Measurements from ENCODE around the gene ATP4A. TPM values are rescaled to one million over a fixed set of nuclear protein-coding genes. Genes with fewer than 3 reads are reported as not detected.

The ATP4A gene
- total RNA-seq, 2 donors from 2014 or later, result not detected

GRCh38 chr19:35552534-35553384 is 10.7 kb downstream of the ATP4A start:
- DNase-seq (ENCODE audit: low spot score), result no peak
- intact Hi-C loops (cut with DNase I), result no loop called here

DNA sequence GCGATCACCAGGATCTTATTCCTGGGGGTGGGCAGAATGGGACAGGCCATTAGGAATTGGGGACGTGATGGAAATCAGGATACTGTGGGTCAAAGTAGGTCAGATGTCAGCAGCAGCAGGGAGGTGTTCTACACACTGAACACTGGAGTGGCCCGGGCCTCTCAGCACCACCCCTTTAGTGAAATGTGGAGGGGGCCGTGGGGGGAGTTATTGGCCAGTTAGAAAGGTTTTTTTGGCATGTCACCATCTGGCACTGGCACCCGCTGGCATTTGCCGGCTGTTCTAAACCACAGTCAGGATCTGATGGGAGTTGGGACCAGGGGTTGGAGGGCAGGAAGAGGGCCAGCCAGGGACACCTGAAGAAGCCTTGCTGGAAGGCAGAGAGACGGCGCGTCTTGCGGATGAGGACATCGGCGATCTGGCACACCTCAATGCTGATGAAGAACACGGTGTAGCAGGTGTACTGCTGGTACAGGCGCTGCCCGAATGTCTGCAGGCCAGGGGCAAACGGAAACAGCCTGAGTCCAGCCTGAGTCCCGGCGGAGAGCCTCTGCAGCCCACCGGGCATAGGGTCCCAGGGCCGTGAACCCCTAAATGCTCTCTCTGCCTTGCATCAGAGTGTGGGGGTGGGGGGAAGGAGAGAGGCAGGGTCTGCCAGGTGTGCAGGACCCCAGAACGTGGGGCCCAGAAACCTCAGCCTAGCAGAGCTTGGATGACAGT is 12.2 kb downstream of the ATP4A start:
- DNase-seq (ENCODE audit: low spot score), result no peak
- intact Hi-C loops (cut with DNase I), result no loop called here

- DNase-seq (ENCODE audit: low spot score), result no peak
- intact Hi-C loops (cut with DNase I), result no loop called here
Measured at GRCh38 chr19:35549879-35550523, 13.5 kb downstream of the ATP4A start.

- intact Hi-C loops (cut with DNase I), result no loop called here
- no peak for DNase-seq (ENCODE audit: low spot score)
Measured at GRCh38 chr19:35549174-35549788, 14.2 kb downstream of the ATP4A start.

GRCh38 chr19:35546532-35546931 is 16.9 kb downstream of the ATP4A start:
- DNase-seq (ENCODE audit: low spot score), result no peak
- intact Hi-C loops (cut with DNase I), result no loop called here

- intact Hi-C loops (cut with DNase I), result no loop called here
- DNase-seq (ENCODE audit: low spot score), result no peak
Measured at GRCh38 chr19:35545855-35546381, 17.5 kb downstream of the ATP4A start.

- intact Hi-C loops (cut with DNase I), result no loop called here
- DNase-seq (ENCODE audit: low spot score), result peak; percentile 98
Measured at GRCh38 chr19:35545001-35545854, 18.2 kb downstream of the ATP4A start, which contains the start of gene TMEM147. TSS of gene TMEM147 (plus strand) at chr19:35545626. CDS start at chr19:35545740, 114 bp downstream.

GRCh38 chr19:35544110-35544802 is 19.2 kb downstream of the ATP4A start:
- no peak for DNase-seq (ENCODE audit: low spot score)
- intact Hi-C loops (cut with DNase I), result no loop called here

DNA sequence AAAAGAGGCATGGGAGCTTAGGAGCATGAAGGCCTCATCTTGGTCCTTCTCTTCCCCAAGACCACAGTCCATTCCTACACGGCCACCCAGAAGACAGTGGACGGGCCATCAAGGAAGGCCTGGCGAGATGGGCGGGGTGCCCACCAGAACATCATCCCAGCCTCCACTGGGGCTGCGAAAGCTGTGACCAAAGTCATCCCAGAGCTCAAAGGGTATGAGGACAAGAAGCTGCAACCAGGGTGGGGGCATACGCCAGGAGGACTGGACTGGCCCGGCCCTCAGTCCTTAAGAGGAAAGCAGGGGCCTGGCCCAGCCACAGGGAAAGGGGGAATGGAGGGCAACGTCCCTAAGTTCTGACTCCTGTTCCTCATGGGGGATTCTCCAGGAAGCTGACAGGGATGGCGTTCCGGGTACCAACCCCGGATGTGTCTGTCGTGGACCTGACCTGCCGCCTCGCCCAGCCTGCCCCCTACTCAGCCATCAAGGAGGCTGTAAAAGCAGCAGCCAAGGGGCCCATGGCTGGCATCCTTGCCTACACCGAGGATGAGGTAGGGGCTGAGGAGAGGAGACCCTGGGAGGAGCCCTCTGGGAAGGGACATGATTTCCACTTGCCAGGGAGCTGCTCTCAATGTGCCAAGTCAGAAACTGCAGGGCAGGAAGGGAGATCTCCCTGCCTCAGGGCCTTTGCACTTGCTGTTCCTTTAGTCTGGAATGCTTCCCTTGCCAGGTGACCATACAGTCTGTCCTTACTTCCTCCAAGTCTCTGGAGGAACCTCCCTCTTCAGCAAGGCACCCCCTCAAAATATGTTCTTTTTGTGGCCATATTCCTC is 20.0 kb downstream of the ATP4A start:
- DNase-seq (ENCODE audit: low spot score), result no peak
- intact Hi-C loops (cut with DNase I), result no loop called here

DNA sequence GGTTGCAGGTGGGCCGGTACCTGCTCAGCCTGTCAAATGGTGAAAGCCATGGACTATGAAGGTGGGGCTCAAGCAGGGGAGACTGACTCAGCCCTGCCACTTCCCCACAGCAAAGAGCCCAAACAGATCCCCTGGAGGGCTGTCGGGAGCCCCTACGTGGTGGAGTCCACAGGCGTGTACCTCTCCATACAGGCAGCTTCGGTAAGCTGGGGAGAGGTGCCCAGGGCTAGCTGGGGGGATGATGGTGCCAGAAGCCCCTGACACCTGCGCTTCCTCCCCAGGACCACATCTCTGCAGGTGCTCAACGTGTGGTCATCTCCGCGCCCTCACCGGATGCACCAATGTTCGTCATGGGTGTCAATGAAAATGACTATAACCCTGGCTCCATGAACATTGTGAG is 21.2 kb downstream of the ATP4A start:
- intact Hi-C loops (cut with DNase I), result no loop called here
- no peak for DNase-seq (ENCODE audit: low spot score)

DNA sequence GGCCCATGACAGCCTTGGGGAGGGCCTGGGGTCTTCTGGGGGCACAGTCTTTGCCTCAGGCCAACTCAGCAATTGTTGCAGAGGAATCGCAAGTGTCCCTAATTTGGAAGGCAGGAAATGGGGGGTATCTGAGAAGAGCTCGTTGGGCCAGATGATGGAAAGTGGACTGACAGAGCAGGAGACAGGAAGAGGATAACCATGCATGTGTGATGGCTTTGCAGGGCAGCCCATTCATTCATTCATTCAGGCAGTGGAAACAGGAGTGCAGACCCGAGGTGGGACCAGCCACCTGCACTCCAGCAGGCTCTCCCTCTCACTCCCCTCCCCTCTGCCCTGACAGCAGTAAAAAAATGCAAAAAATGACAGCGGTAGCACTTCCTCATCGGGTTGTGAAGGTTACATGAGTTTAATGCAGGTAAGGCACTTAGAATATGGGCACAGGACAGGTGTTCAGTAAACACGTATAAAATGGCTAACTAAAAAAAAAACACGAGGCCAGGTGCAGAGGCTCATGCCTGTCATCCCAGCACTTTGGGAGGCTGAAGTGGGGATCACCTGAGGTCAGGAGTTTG is 23.0 kb downstream of the ATP4A start:
- DNase-seq (ENCODE audit: low spot score), result no peak
- intact Hi-C loops (cut with DNase I), result no loop called here

GRCh38 chr19:35539850-35540249 is 23.6 kb downstream of the ATP4A start:
- intact Hi-C loops (cut with DNase I), result no loop called here
- DNase-seq (ENCODE audit: low spot score), result no peak

GRCh38 chr19:35539314-35539713 is 24.1 kb downstream of the ATP4A start:
- intact Hi-C loops (cut with DNase I), result no loop called here
- DNase-seq (ENCODE audit: low spot score), result no peak

- no peak for DNase-seq (ENCODE audit: low spot score)
- intact Hi-C loops (cut with DNase I), result no loop called here
Measured at GRCh38 chr19:35534803-35535480, 28.5 kb downstream of the ATP4A start.

- no peak for DNase-seq (ENCODE audit: low spot score)
Measured at GRCh38 chr19:35533822-35534392, 29.6 kb downstream of the ATP4A start.

More at GRCh38 chr19:35533822-35534392, 29.6 kb downstream of the ATP4A start:
- intact Hi-C loops (cut with DNase I), result no loop called here
